Natural killer cell (primary cell): ENCODE results near the gene SMAD3. TPM values are rescaled to one million over a fixed set of nuclear protein-coding genes. Genes with fewer than 3 reads are reported as not detected.

Experiments used
- ATAC-seq, 3 donors: fragments of 150-1000 bp in 2 of 3; fragments of 200-7000 bp in 1 of 3; cut with Tn5 transposase; 1 replicate in 1 of 3; 2 replicates in 2 of 3; pipeline ENCODE4 v1.10.0; 2021; ENCODE audit warnings: mild to moderate bottlenecking in 2 of 3, moderate library complexity in 2 of 3
- DNase-seq, 2 donors: peaks; one replicate each; pipeline versions ENCODE4 v3.0.0 to v3.0.0-alpha.2; 2013 to 2021; ENCODE audit warnings: mixed read lengths in 1 of 2
- H3K27ac ChIP-seq: one replicate; pipeline ENCODE4 v1.5.1; 2013; ENCODE audit warnings: mild to moderate bottlenecking, low read length
- H3K27me3 ChIP-seq: one replicate; pipeline ENCODE4 v1.6.1; 2013; ENCODE audit warnings: low read length; ENCODE audit not compliant: control insufficient read depth, insufficient read depth
- H3K36me3 ChIP-seq: one replicate; pipeline ENCODE4 v1.6.1; 2013; ENCODE audit warnings: low read length; ENCODE audit not compliant: control insufficient read depth, insufficient read depth
- H3K4me1 ChIP-seq: one replicate; pipeline ENCODE4 v1.6.1; 2013; ENCODE audit warnings: low read length; ENCODE audit not compliant: control insufficient read depth, insufficient read depth
- H3K4me3 ChIP-seq: one replicate; pipeline ENCODE4 v1.5.1; 2013; ENCODE audit warnings: low read length
- H3K9me3 ChIP-seq: one replicate; pipeline ENCODE4 v1.6.1; 2013; ENCODE audit warnings: low read length; ENCODE audit not compliant: control insufficient read depth, insufficient read depth
- H3K27ac Mint-ChIP-seq, 2 donors: one replicate each; pipeline ENCODE4 v1.8.0; 2022; ENCODE audit warnings: mild to moderate bottlenecking in 2 of 2, mixed read lengths in 2 of 2, moderate library complexity in 1 of 2
- H3K27me3 Mint-ChIP-seq, 2 donors: one replicate each; pipeline ENCODE4 v1.8.0; 2022; ENCODE audit warnings: low read depth in 2 of 2, mixed read lengths in 2 of 2
- H3K36me3 Mint-ChIP-seq: one replicate; pipeline ENCODE4 v1.8.0; 2022; ENCODE audit warnings: mixed read lengths
- H3K4me1 Mint-ChIP-seq, 2 donors: one replicate each; pipeline ENCODE4 v1.8.0; 2022; ENCODE audit warnings: mixed read lengths in 2 of 2
- H3K4me3 Mint-ChIP-seq: one replicate; pipeline ENCODE4 v1.8.0; 2022; ENCODE audit warnings: mild to moderate bottlenecking, moderate library complexity, mixed read lengths
- H3K9me3 Mint-ChIP-seq, 2 donors: one replicate each; pipeline ENCODE4 v1.8.0; 2022; ENCODE audit warnings: mixed read lengths in 2 of 2
- WGBS: methylation state at CpG from one replicate; pipeline ENCODE4 v1.1.7; 2013; ENCODE audit warnings: missing lambda C conversion rate; ENCODE audit not compliant: insufficient coverage; 5-methylcytosine and 5-hydroxymethylcytosine counted together
- intact Hi-C: fragments of 100-400 bp; cut with micrococcal nuclease; formaldehyde crosslinking; loops from one replicate; pipeline ENCODE4 v1.14.2; 2022
- total RNA-seq, 4 donors: library from RNA; stranded (reverse); fragments of 120-200 nt in 1 of 4; gene quantifications; one replicate each; pipeline versions ENCODE4 v1.2.3 to v1.2.4, GENCODE V29; 2013 to 2022
- TF ChIP-seq, protein P1 (sequence below): fragments of 200-600 bp; IDR thresholded peaks from one replicate; pipeline ENCODE4 v1.8.0; 2022; ENCODE audit warnings: antibody characterized with exemption

Gene SMAD3
- total RNA-seq, 3 donors from 2014 or later (not counting 1 experiment from before 2014, with no cell fraction given): 47.1 to 72.6 (median 63.0) TPM

DNA sequence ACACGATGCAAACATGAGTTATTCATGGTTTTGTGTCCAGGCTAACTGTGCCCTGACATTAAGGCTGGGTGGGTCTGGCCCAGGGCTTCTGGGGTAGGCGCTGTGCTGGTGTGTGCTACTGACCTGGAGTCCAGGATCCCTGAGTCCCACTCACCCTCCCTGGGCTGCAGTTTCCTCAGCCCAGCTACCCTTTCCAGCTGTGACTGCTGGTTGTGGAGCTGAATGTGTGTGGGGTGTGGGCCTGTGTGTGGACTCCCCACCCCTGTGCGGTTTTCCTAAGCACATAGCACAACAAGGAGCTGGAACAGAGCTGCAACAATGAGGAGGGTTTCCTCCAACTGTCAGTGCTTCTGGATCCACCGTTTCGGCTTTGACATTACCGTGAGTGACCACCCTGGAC, 38.0 kb downstream of the SMAD3 start:
- H3K4me1 Mint-ChIP-seq: peaks cover 12 to 41% of the 10 kb centered on the region in 2 donors
- H3K27me3 ChIP-seq: no peaks in the 10 kb centered on the region
- peaks cover 0 to 8% of the 10 kb centered on the region in 2 donors for H3K27me3 Mint-ChIP-seq
- H3K36me3 Mint-ChIP-seq: no peaks in the 10 kb centered on the region
- DNase-seq: no peak
- TF ChIP-seq, protein P1, sequence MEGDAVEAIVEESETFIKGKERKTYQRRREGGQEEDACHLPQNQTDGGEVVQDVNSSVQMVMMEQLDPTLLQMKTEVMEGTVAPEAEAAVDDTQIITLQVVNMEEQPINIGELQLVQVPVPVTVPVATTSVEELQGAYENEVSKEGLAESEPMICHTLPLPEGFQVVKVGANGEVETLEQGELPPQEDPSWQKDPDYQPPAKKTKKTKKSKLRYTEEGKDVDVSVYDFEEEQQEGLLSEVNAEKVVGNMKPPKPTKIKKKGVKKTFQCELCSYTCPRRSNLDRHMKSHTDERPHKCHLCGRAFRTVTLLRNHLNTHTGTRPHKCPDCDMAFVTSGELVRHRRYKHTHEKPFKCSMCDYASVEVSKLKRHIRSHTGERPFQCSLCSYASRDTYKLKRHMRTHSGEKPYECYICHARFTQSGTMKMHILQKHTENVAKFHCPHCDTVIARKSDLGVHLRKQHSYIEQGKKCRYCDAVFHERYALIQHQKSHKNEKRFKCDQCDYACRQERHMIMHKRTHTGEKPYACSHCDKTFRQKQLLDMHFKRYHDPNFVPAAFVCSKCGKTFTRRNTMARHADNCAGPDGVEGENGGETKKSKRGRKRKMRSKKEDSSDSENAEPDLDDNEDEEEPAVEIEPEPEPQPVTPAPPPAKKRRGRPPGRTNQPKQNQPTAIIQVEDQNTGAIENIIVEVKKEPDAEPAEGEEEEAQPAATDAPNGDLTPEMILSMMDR: no peak
- WGBS: 52% methylated on average over 6 of the region's 6 CpGs
- no peak overlapping the region for H3K4me3 ChIP-seq
- ATAC-seq: no peak
- intact Hi-C loops: loop anchor here (2.0 kb wide), 1 partner anchor 35 kb away; no protein-coding TSS in a partner anchor
- H3K27ac ChIP-seq: peak overlapping the region; percentile 34
- peaks cover 95% of the 10 kb centered on the region for H3K4me1 ChIP-seq
- H3K27ac Mint-ChIP-seq: no peak overlapping the region
- H3K9me3 ChIP-seq: no peaks in the 10 kb centered on the region
- no peaks in the 10 kb centered on the region for H3K36me3 ChIP-seq
- H3K9me3 Mint-ChIP-seq: no peaks in the 10 kb centered on the region
- H3K4me3 Mint-ChIP-seq: no peak overlapping the region

DNA sequence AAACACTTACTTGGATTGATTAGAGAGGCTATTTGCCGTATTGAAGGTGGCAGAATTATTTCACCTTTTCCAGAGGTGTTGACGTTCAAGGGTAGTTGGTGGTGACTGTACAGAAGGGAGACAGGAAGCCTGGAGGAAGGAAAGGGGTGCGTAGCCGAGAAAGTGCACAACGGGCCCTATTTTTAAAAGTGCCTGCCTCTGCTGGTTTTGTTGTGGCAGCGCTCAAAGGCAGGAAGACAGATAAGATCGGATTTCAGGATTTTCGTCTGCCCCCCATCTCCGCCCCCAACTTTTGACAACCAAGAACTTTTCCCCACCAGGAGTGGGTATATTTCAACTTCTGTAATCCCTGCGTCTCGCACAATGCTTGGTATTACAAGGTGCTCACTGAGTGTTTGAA, 38.5 kb downstream of the SMAD3 start:
- intact Hi-C loops: loop anchor here (2.0 kb wide), 1 partner anchor 35 kb away; no protein-coding TSS in a partner anchor
- peak in 1 of 2 donors; percentile 65 for DNase-seq
- Histone ChIP-seq H3K4me1 (peaks cover 95% of the 10 kb centered on the region), H3K9me3 (no peaks in the 10 kb centered on the region), H3K27ac (peak overlapping the region; percentile 39), H3K27me3 (no peaks in the 10 kb centered on the region), H3K4me3 (no peak overlapping the region), H3K36me3 (no peaks in the 10 kb centered on the region)
- Mint-ChIP-seq H3K4me3 (no peak overlapping the region), H3K27me3 (peaks cover 0 to 8% of the 10 kb centered on the region in 2 donors), H3K36me3 (no peaks in the 10 kb centered on the region), H3K4me1 (peaks cover 8 to 41% of the 10 kb centered on the region in 2 donors), H3K27ac (no peak overlapping the region), H3K9me3 (no peaks in the 10 kb centered on the region)
- WGBS: 14% methylated on average over 10 of the region's 11 CpGs
- ATAC-seq: no peak
- TF ChIP-seq, protein P1: no peak

DNA sequence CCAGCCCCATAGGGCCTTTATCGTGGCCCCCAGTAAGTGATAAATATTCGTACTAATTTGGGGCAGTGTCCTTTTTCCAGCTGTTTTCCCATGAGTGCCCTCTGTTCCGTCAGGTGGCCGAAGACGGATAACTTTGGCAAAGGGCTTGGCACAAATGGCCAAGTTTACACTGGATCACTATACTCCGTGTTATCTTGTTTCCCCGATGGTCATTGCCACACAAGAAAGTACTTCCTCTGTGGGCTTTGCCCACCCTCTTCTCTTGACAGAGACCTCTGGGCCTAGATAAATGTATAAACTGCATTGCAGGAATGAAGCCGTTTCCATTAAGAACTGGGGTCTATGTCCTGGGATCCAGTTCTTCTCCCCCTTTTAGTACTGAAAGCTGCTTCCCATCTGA, 39.1 kb downstream of the SMAD3 start:
- no peaks in the 10 kb centered on the region for H3K9me3 ChIP-seq
- no peak overlapping the region for H3K27ac ChIP-seq
- intact Hi-C loops: no loop called here
- WGBS: 63% methylated on average over 8 of the region's 8 CpGs
- H3K4me1 Mint-ChIP-seq: peaks cover 1 to 41% of the 10 kb centered on the region in 2 donors
- H3K9me3 Mint-ChIP-seq: no peaks in the 10 kb centered on the region
- ATAC-seq (no peak), DNase-seq (no peak)
- TF ChIP-seq, protein P1: no peak
- peaks cover 96% of the 10 kb centered on the region for H3K4me1 ChIP-seq
- H3K27me3 ChIP-seq: no peaks in the 10 kb centered on the region
- no peaks in the 10 kb centered on the region for H3K36me3 ChIP-seq
- H3K36me3 Mint-ChIP-seq: no peaks in the 10 kb centered on the region
- H3K27me3 Mint-ChIP-seq: peaks cover 0 to 8% of the 10 kb centered on the region in 2 donors
- no peak overlapping the region for H3K4me3 ChIP-seq
- peak overlapping the region; percentile 52 for H3K4me3 Mint-ChIP-seq
- no peak overlapping the region for H3K27ac Mint-ChIP-seq
